Erythroblast (primary cell): ENCODE measurements around the gene NAPG.
"Not testable (repeated sequence)": the region's sequence is repeated elsewhere in the genome, so short reads cannot be mapped to it uniquely, and the experiment has no call there.

ENCODE experiments used
- GATA1 ChIP-seq: IDR thresholded peaks from 2 replicates; pipeline ENCODE4 v1.6.1; 2011; ENCODE audit warnings: low read depth, mild to moderate bottlenecking, control low read depth, low read length, moderate library complexity
- POLR2A ChIP-seq: IDR thresholded peaks from 2 replicates; pipeline ENCODE4 v1.6.1; 2011; ENCODE audit warnings: mild to moderate bottlenecking, low read length

DNA sequence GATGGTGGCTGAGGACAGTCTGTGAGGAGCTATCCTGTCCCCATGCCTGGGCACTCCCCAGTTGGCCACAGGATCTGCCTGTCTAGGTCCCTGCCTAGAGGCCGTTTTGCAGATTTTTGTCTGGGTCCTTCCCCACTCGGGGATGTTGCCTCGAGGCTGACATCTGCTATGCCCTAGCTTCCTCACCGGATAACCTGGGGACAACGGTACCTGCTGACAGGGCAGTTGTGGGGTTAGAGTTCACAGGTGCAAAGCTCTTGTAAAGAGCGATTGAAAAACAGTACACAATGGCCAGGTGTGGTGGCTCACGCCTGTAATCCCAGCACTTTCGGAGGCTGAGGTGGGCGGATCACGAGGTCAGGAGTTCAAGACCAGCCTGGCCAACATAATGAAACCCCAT lies 30.4 kb downstream of the NAPG start:
- TF ChIP-seq POLR2A, GATA1: not testable (repeated sequence)
